CD14-positive monocyte (primary cell): Measurements from ENCODE around the gene NPAS2. TPM values are rescaled to one million over a fixed set of nuclear protein-coding genes. Genes with fewer than 3 reads are reported as not detected.

Experiments used
- DNase-seq, 3 donors: peaks; one replicate each; pipeline ENCODE4 v3.0.0-alpha.2; 2011 to 2022
- H2AFZ ChIP-seq: 2 replicates; pipeline ENCODE4 v1.6.0; 2012; ENCODE audit warnings: mild to moderate bottlenecking, low read depth, low read length, inconsistent platforms; ENCODE audit not compliant: insufficient read depth, poor library complexity, severe bottlenecking
- H3K27ac ChIP-seq, 2 donors: 1 replicate in 1 of 2; 2 replicates in 1 of 2; pipeline ENCODE4 v1.5.1; 2012 to 2013; ENCODE audit warnings: low read length in 2 of 2, control low read depth in 1 of 2, inconsistent platforms in 1 of 2, low read depth in 1 of 2, mild to moderate bottlenecking in 1 of 2
- H3K27me3 ChIP-seq, 2 donors: one replicate each; pipeline versions ENCODE4 v1.6.0 to v1.6.1; 2011 to 2013; ENCODE audit warnings: low read length in 2 of 2; ENCODE audit not compliant: control insufficient read depth in 2 of 2, insufficient read depth in 2 of 2
- H3K36me3 ChIP-seq, 2 donors: replicated peaks in 1 of 2; 1 replicate in 1 of 2; 2 replicates in 1 of 2; pipeline versions ENCODE4 v1.5.1 to v1.6.1; 2012 to 2013; ENCODE audit warnings: low read length in 2 of 2, control low read depth in 1 of 2, inconsistent platforms in 1 of 2, mild to moderate bottlenecking in 1 of 2; ENCODE audit not compliant: insufficient read depth in 2 of 2, control insufficient read depth in 1 of 2
- H3K4me1 ChIP-seq, 2 donors: 1 replicate in 1 of 2; 2 replicates in 1 of 2; pipeline versions ENCODE4 v1.5.1 to v1.6.1; 2012 to 2013; ENCODE audit warnings: low read length in 2 of 2, control low read depth in 1 of 2, inconsistent platforms in 1 of 2, mild to moderate bottlenecking in 1 of 2, moderate library complexity in 1 of 2; ENCODE audit not compliant: insufficient read depth in 2 of 2, control insufficient read depth in 1 of 2
- H3K4me2 ChIP-seq: replicated peaks from 2 replicates; pipeline ENCODE3; 2012; ENCODE audit warnings: low read length, moderate library complexity, mild to moderate bottlenecking; ENCODE audit not compliant: poor library complexity, severe bottlenecking; ENCODE audit errors: extremely low read depth
- H3K4me3 ChIP-seq, 3 experiments: fragments of 200-600 bp in 1 of 3; sonication (generic) in 1 of 3; replicated peaks in 1 of 3; 1 replicate in 2 of 3; 2 replicates in 1 of 3; pipeline ENCODE4 v1.5.1; 2011 to 2013; ENCODE audit warnings: low read length in 3 of 3, mild to moderate bottlenecking in 3 of 3, control low read depth in 2 of 3, low read depth in 2 of 3, inconsistent platforms in 1 of 3, moderate library complexity in 1 of 3
- H3K79me2 ChIP-seq: 2 replicates; pipeline ENCODE4 v1.6.0; 2012; ENCODE audit warnings: mild to moderate bottlenecking, control low read depth, inconsistent platforms, low read length, moderate library complexity; ENCODE audit not compliant: insufficient read depth
- H3K9ac ChIP-seq: 2 replicates; pipeline ENCODE4 v1.6.0; 2017; ENCODE audit warnings: low read length, mild to moderate bottlenecking; ENCODE audit not compliant: insufficient read depth, poor library complexity, severe bottlenecking
- H3K9me3 ChIP-seq, 2 donors: replicated peaks in 1 of 2; 1 replicate in 1 of 2; 2 replicates in 1 of 2; pipeline versions ENCODE4 v1.5.1 to v1.6.1; 2012 to 2013; ENCODE audit warnings: low read length in 2 of 2, control low read depth in 1 of 2; ENCODE audit not compliant: control insufficient read depth in 1 of 2, insufficient read depth in 1 of 2
- H4K20me1 ChIP-seq: 2 replicates; pipeline ENCODE4 v1.6.0; 2012; ENCODE audit warnings: mild to moderate bottlenecking, low read length, control low read depth, moderate library complexity; ENCODE audit not compliant: insufficient read depth
- H3K27ac Mint-ChIP-seq, 7 donors: one replicate each; pipeline ENCODE4 v1.8.0; 2020; ENCODE audit warnings: mild to moderate bottlenecking in 7 of 7, mixed read lengths in 7 of 7, moderate library complexity in 6 of 7, inconsistent platforms in 2 of 7
- H3K27me3 Mint-ChIP-seq, 3 donors: one replicate each; pipeline ENCODE4 v1.8.0; 2021 to 2022; ENCODE audit warnings: low read depth in 3 of 3, mild to moderate bottlenecking in 3 of 3, mixed read lengths in 3 of 3, moderate library complexity in 3 of 3, inconsistent platforms in 1 of 3
- H3K36me3 Mint-ChIP-seq, 2 donors: one replicate each; pipeline ENCODE4 v1.8.0; 2020; ENCODE audit warnings: mixed read lengths in 2 of 2, inconsistent platforms in 1 of 2, mild to moderate bottlenecking in 1 of 2
- H3K4me1 Mint-ChIP-seq: one replicate; pipeline ENCODE4 v1.8.0; 2020; ENCODE audit warnings: mild to moderate bottlenecking, mixed read lengths
- H3K4me3 Mint-ChIP-seq, 2 donors: one replicate each; pipeline ENCODE4 v1.8.0; 2020; ENCODE audit warnings: mild to moderate bottlenecking in 2 of 2, mixed read lengths in 2 of 2, moderate library complexity in 1 of 2
- H3K9me3 Mint-ChIP-seq, 7 donors: one replicate each; pipeline ENCODE4 v1.8.0; 2020 to 2022; ENCODE audit warnings: mixed read lengths in 7 of 7, mild to moderate bottlenecking in 6 of 7, moderate library complexity in 6 of 7, inconsistent platforms in 2 of 7
- CTCF ChIP-seq: fragments of 200-600 bp; IDR thresholded peaks from one replicate; pipeline ENCODE4 v1.8.0; 2022; ENCODE audit warnings: antibody characterized with exemption, mild to moderate bottlenecking
- WGBS: methylation state at CpG from one replicate; pipeline ENCODE4 v1.1.5; 2013; ENCODE audit warnings: missing lambda C conversion rate; ENCODE audit not compliant: insufficient coverage; 5-methylcytosine and 5-hydroxymethylcytosine counted together
- intact Hi-C, 2 donors: fragments of 100-400 bp; cut with micrococcal nuclease; formaldehyde crosslinking; loops; one replicate each; pipeline versions ENCODE4 v1.15.0 to v1.15.1; 2023
- polyA plus RNA-seq, 3 donors: library from polyadenylated mRNA; depleted of rRNA in 1 of 3; unstranded in 2 of 3; stranded (reverse) in 1 of 3; fragments of 300-500 nt in 2 of 3; fragments of >200 nt in 1 of 3; fragmentation: Illumina TruSeq in 2 of 3; gene quantifications; 1 replicate in 2 of 3; 2 replicates in 1 of 3; pipeline ENCODE4 v1.2.3, GENCODE V29; 2012 to 2021

NPAS2 gene
- polyA plus RNA-seq, 3 donors, result not detected

- H3K4me3 ChIP-seq, result no peak overlapping the region
- no peak overlapping the region for H3K4me2 ChIP-seq
- no peak overlapping the region for H2AFZ ChIP-seq
- no peaks in the 10 kb centered on the region for H3K9me3 ChIP-seq
- Mint-ChIP-seq H3K27ac (peak overlapping the region in 1 of 7 donors; percentile 13), H3K27me3 (peaks cover 3 to 7% (median 7%) of the 10 kb centered on the region in 3 donors), H3K9me3 (peaks cover 0 to 3% (median 0%) of the 10 kb centered on the region in 7 donors), H3K4me1 (peaks cover 10% of the 10 kb centered on the region), H3K36me3 (no peaks in the 10 kb centered on the region), H3K4me3 (no peak overlapping the region)
- no peaks in the 10 kb centered on the region for H3K36me3 ChIP-seq
- H3K4me1 ChIP-seq, result peaks cover 9 to 10% of the 10 kb centered on the region in 2 donors
- H3K27ac ChIP-seq, result no peak overlapping the region
- H3K9ac ChIP-seq, result peak overlapping the region; percentile 12
- no peak for DNase-seq
- no peak for TF ChIP-seq CTCF
- H4K20me1 ChIP-seq, result no peaks in the 10 kb centered on the region
- no peaks in the 10 kb centered on the region for H3K27me3 ChIP-seq
- H3K79me2 ChIP-seq, result no peaks in the 10 kb centered on the region
- 90% methylated on average over 9 of the region's 12 CpGs for WGBS
- intact Hi-C loops, result no loop called here
These were observed 38.2 kb upstream of the NPAS2 start for GRCh38 chr2:100781523-100782379.

- no peak for DNase-seq
- no peak overlapping the region for H2AFZ ChIP-seq
- peaks cover 9 to 10% of the 10 kb centered on the region in 2 donors for H3K4me1 ChIP-seq
- Mint-ChIP-seq H3K36me3 (no peaks in the 10 kb centered on the region), H3K9me3 (peaks cover 0 to 3% (median 0%) of the 10 kb centered on the region in 7 donors), H3K4me3 (no peak overlapping the region), H3K27ac (peak overlapping the region in 3 of 7 donors; percentile 13 to 44 (median 31)), H3K27me3 (peaks cover 3 to 7% (median 5%) of the 10 kb centered on the region in 3 donors), H3K4me1 (peaks cover 10% of the 10 kb centered on the region)
- no peak for TF ChIP-seq CTCF
- no peaks in the 10 kb centered on the region for H4K20me1 ChIP-seq
- WGBS, result no CpG with 5 or more reads among the region's 6 CpGs
- H3K9ac ChIP-seq, result no peak overlapping the region
- H3K4me3 ChIP-seq, result no peak overlapping the region
- no peaks in the 10 kb centered on the region for H3K79me2 ChIP-seq
- H3K36me3 ChIP-seq, result no peaks in the 10 kb centered on the region
- no peaks in the 10 kb centered on the region for H3K27me3 ChIP-seq
- H3K27ac ChIP-seq, result no peak overlapping the region
- no peaks in the 10 kb centered on the region for H3K9me3 ChIP-seq
- no peak overlapping the region for H3K4me2 ChIP-seq
- intact Hi-C loops, result no loop called here
These were observed 37.5 kb upstream of the NPAS2 start for GRCh38 chr2:100782380-100782878.
